Hepatocyte (in vitro differentiated cells): ENCODE data around the gene SOBP.

ENCODE experiments used
- CTCF ChIP-seq: fragments of 200-600 bp; sonication (generic); IDR thresholded peaks from 2 replicates; pipeline ENCODE4 v1.5.1; 2016; ENCODE audit warnings: antibody characterized with exemption, mild to moderate bottlenecking; ENCODE audit not compliant: poor library complexity
- EZH2 ChIP-seq: fragments of 200-600 bp; sonication (generic); IDR thresholded peaks from 2 replicates; pipeline ENCODE4 v1.6.1; 2016; ENCODE audit warnings: antibody characterized with exemption, mild to moderate bottlenecking, borderline replicate concordance
- EZH2phosphoT487 ChIP-seq: fragments of 200-600 bp; sonication (generic); IDR thresholded peaks from one replicate; pipeline ENCODE4 v1.6.1; 2018; ENCODE audit warnings: antibody characterized with exemption, mild to moderate bottlenecking, low read depth, moderate library complexity; ENCODE audit not compliant: unreplicated experiment, severe bottlenecking

- TF ChIP-seq CTCF (no peak), EZH2 (no peak), EZH2phosphoT487 (no peak)
Observed at GRCh38 chr6:107606407-107606806, 116.5 kb downstream of the SOBP start.
